A673 (cell line): ENCODE data around the gene TSPAN11. TPM values are rescaled to one million over a fixed set of nuclear protein-coding genes. Genes with fewer than 3 reads are reported as not detected.

ENCODE experiments used
- BruUV-seq: library from RNA; stranded (reverse); fragments of 400-500 nt; replicated peaks from 2 replicates; lab custom pipeline; 2021; lab: Mats Ljungman, UMichigan
- CTCF ChIA-PET: fragments of 300-600 bp; sonication (Branson Sonifier 250); formaldehyde crosslinking; loops from one replicate; lab custom pipeline; 2022; ENCODE audit warnings: antibody characterized with exemption; lab: Charles Lee
- POLR2A ChIA-PET: fragments of 300-600 bp; sonication (Branson Sonifier 250); formaldehyde crosslinking; loops from one replicate; lab custom pipeline; 2022; ENCODE audit warnings: antibody characterized with exemption; ENCODE audit not compliant: low non-redundant PET; lab: Charles Lee
- DNase-seq: peaks from one replicate; pipeline ENCODE4 v3.0.0-alpha.2; 2015; ENCODE audit warnings: low spot score
- H3K27ac ChIP-seq: fragments of 200-600 bp; sonication (generic); 2 replicates; pipeline ENCODE4 v1.5.1; 2016; ENCODE audit warnings: mixed run types, low read depth, mild to moderate bottlenecking, mixed read lengths, antibody characterized with exemption, low read length; ENCODE audit not compliant: poor library complexity, severe bottlenecking
- H3K27me3 ChIP-seq: fragments of 200-600 bp; sonication (generic); replicated peaks from 2 replicates; pipeline ENCODE4 v1.6.1; 2017; ENCODE audit warnings: mixed run types, low read depth, mild to moderate bottlenecking, mixed read lengths, antibody characterized with exemption, low read length; ENCODE audit not compliant: insufficient read depth, poor library complexity
- H3K36me3 ChIP-seq: fragments of 200-600 bp; sonication (generic); 2 replicates; pipeline ENCODE4 v1.6.1; 2016; ENCODE audit warnings: mixed run types, mild to moderate bottlenecking, mixed read lengths, antibody characterized with exemption, low read length; ENCODE audit not compliant: insufficient read depth, poor library complexity, severe bottlenecking
- H3K4me1 ChIP-seq: fragments of 200-600 bp; sonication (generic); 2 replicates; pipeline ENCODE4 v1.6.1; 2017; ENCODE audit warnings: mixed run types, mild to moderate bottlenecking, mixed read lengths, antibody characterized with exemption, low read length; ENCODE audit not compliant: insufficient read depth, poor library complexity, severe bottlenecking
- H3K4me3 ChIP-seq: fragments of 200-600 bp; sonication (generic); 2 replicates; pipeline ENCODE4 v1.5.1; 2016; ENCODE audit warnings: low read depth, mixed run types, mild to moderate bottlenecking, mixed read lengths, low read length; ENCODE audit not compliant: poor library complexity, severe bottlenecking
- H3K9me3 ChIP-seq: fragments of 200-600 bp; sonication (generic); 2 replicates; pipeline ENCODE4 v1.6.1; 2016; ENCODE audit warnings: mixed run types, low read depth, mild to moderate bottlenecking, mixed read lengths, antibody characterized with exemption, low read length; ENCODE audit not compliant: poor library complexity, severe bottlenecking
- EZH2 ChIP-seq: fragments of 200-600 bp; sonication (generic); IDR thresholded peaks from 2 replicates; pipeline ENCODE4 v1.6.1; 2017; ENCODE audit warnings: borderline replicate concordance, low read depth, mild to moderate bottlenecking, mixed read lengths, antibody characterized with exemption, low read length; ENCODE audit not compliant: poor library complexity, severe bottlenecking
- intact Hi-C: fragments of 100-400 bp; cut with micrococcal nuclease; formaldehyde crosslinking; loops from one replicate; pipeline ENCODE4 v1.10.0; 2022; ENCODE audit not compliant: unreplicated experiment
- total RNA-seq: library from RNA; stranded (reverse); gene quantifications from 2 replicates; pipeline ENCODE4 v1.2.3, GENCODE V29; 2021
- TF ChIP-seq, protein P1 (sequence below): fragments of 300-800, 200-600 bp; sonication (generic); conservative IDR thresholded peaks from 2 replicates; pipeline ENCODE4 v1.5.1; 2017; ENCODE audit warnings: low read depth, mild to moderate bottlenecking, antibody characterized with exemption, low read length, moderate library complexity, mixed read lengths

The TSPAN11 gene
- total RNA-seq, 1 experiment from 2014 or later = 20.9 TPM

DNA sequence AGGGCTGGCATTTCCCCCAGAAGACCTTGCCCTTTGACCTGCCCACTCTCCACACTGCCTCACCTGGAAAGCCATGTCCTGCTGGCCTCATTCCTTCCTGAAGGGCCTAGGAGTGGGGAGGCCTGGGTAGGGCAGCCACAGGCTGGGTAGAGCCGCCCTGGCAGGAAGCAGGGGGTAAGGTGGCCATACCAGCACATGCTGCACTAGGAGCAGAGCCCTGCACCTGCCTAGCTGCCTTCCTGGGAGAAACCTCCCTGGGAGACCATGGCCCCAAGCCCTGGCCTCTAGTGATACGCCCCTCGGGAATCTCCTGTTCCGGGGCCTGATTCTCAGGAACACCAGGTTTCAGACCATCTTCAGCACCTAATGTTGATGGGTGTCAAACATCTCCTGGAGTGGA is 65.8 kb downstream of the TSPAN11 start:
- no peak for DNase-seq
- Histone ChIP-seq H3K4me1 (no peaks in the 10 kb centered on the region), H3K27ac (no peak overlapping the region), H3K36me3 (no peaks in the 10 kb centered on the region), H3K4me3 (no peak overlapping the region), H3K27me3 (no peaks in the 10 kb centered on the region), H3K9me3 (no peaks in the 10 kb centered on the region)
- no TSS peak for BruUV-seq
- CTCF ChIA-PET = no interaction called here
- intact Hi-C loops = no loop called here
- TF ChIP-seq, protein P1, sequence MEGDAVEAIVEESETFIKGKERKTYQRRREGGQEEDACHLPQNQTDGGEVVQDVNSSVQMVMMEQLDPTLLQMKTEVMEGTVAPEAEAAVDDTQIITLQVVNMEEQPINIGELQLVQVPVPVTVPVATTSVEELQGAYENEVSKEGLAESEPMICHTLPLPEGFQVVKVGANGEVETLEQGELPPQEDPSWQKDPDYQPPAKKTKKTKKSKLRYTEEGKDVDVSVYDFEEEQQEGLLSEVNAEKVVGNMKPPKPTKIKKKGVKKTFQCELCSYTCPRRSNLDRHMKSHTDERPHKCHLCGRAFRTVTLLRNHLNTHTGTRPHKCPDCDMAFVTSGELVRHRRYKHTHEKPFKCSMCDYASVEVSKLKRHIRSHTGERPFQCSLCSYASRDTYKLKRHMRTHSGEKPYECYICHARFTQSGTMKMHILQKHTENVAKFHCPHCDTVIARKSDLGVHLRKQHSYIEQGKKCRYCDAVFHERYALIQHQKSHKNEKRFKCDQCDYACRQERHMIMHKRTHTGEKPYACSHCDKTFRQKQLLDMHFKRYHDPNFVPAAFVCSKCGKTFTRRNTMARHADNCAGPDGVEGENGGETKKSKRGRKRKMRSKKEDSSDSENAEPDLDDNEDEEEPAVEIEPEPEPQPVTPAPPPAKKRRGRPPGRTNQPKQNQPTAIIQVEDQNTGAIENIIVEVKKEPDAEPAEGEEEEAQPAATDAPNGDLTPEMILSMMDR = no peak
- no peak for TF ChIP-seq EZH2
- POLR2A ChIA-PET = no interaction called here

DNA sequence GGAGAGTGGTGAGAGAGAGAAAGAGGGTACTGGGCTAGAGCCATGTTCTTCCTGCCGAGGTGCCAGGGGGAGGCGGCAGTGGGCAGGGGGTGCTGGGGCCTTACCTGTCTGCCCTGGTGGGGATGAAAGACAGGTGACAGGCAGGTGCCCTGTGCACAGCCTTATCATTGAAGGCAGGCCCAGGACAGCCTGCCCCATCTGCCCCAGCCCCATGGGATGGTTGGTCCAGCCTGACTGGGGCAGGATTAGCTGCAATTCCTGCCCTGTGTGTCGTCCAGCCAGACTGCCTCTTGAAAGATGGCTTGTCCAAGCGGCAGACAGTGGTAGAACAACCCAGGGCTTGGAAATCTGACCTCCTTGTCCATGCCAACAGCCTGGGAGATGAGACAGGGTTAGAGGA is 67.2 kb downstream of the TSPAN11 start:
- no peak for TF ChIP-seq EZH2
- TF ChIP-seq, protein P1 = no peak
- Histone ChIP-seq H3K4me3 (no peak overlapping the region), H3K9me3 (no peaks in the 10 kb centered on the region), H3K36me3 (no peaks in the 10 kb centered on the region), H3K4me1 (no peaks in the 10 kb centered on the region), H3K27me3 (no peaks in the 10 kb centered on the region), H3K27ac (no peak overlapping the region)
- intact Hi-C loops = no loop called here
- ChIA-PET CTCF (no interaction called here), POLR2A (no interaction called here)
- BruUV-seq = no TSS peak
- no peak for DNase-seq

DNA sequence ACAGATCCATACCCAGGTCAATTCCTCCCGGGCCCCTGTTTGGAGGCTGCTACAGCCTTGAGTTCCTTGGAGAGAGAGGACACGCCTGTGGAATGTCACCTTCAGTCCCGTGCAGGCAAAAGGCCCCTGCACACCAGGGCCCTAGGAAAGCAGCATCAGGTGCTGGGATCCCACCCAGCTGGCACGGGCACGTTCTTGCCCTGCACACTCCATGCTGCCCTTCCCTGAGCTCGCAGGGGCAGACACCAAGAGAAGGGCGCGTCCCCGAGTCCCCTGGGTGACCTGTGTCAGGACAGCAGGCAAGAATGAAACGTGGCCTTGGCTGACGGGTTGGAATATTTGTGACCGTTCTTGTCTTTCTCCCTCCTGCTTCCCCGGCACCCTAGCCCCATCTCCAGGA is 67.7 kb downstream of the TSPAN11 start:
- intact Hi-C loops = no loop called here

More for the DNA sequence above, 67.7 kb downstream of the TSPAN11 start:
- TF ChIP-seq, protein P1 = no peak
- no peak for TF ChIP-seq EZH2
- no peaks in the 10 kb centered on the region for H3K36me3 ChIP-seq
- no peak overlapping the region for H3K4me3 ChIP-seq
- no peaks in the 10 kb centered on the region for H3K9me3 ChIP-seq
- H3K27me3 ChIP-seq = no peaks in the 10 kb centered on the region
- H3K4me1 ChIP-seq = no peaks in the 10 kb centered on the region
- no peak for DNase-seq
- no TSS peak for BruUV-seq
- ChIA-PET CTCF (no interaction called here), POLR2A (no interaction called here)
- no peak overlapping the region for H3K27ac ChIP-seq
